ENCODE measurements around the gene MPDZ.

Gene MPDZ

GRCh38 chr9:13141629-13142028 is 137.9 kb downstream of the MPDZ start:
- no peak for DNase-seq (ENCODE audit: extremely low read depth, insufficient read length)
- H3K36me3 ChIP-seq (ENCODE audit: control insufficient read depth, insufficient read depth, low read length): no peaks in the 10 kb centered on the region
- TF ChIP-seq CTCF (IDR thresholded peaks at IDR 0.05; ENCODE audit: insufficient read depth, low read length, poor library complexity, severe bottlenecking): no peak
- no peak overlapping the region for H3K4me3 ChIP-seq (replicated peaks; ENCODE audit: low read depth, low read length)
- H3K27me3 ChIP-seq (replicated peaks; ENCODE audit: control insufficient read depth, insufficient read depth, low read length): no peaks in the 10 kb centered on the region

- Histone ChIP-seq H3K27me3 (replicated peaks; ENCODE audit: control insufficient read depth, insufficient read depth, low read length) (no peaks in the 10 kb centered on the region), H3K36me3 (ENCODE audit: control insufficient read depth, insufficient read depth, low read length) (no peaks in the 10 kb centered on the region), H3K4me3 (replicated peaks; ENCODE audit: low read depth, low read length) (no peak overlapping the region)
- TF ChIP-seq CTCF (IDR thresholded peaks at IDR 0.05; ENCODE audit: insufficient read depth, low read length, poor library complexity, severe bottlenecking): no peak
- no peak for DNase-seq (ENCODE audit: extremely low read depth, insufficient read length)
Measured at GRCh38 chr9:13140843-13141592, 138.5 kb downstream of the MPDZ start.

GRCh38 chr9:13139641-13140171 is 139.8 kb downstream of the MPDZ start:
- Histone ChIP-seq H3K27me3 (replicated peaks; ENCODE audit: control insufficient read depth, insufficient read depth, low read length) (no peaks in the 10 kb centered on the region), H3K4me3 (replicated peaks; ENCODE audit: low read depth, low read length) (no peak overlapping the region), H3K36me3 (ENCODE audit: control insufficient read depth, insufficient read depth, low read length) (no peaks in the 10 kb centered on the region)
- no peak for DNase-seq (ENCODE audit: extremely low read depth, insufficient read length)
- no peak for TF ChIP-seq CTCF (IDR thresholded peaks at IDR 0.05; ENCODE audit: insufficient read depth, low read length, poor library complexity, severe bottlenecking)

GRCh38 chr9:13137426-13137825 is 142.1 kb downstream of the MPDZ start:
- H3K36me3 ChIP-seq (ENCODE audit: control insufficient read depth, insufficient read depth, low read length): no peaks in the 10 kb centered on the region
- TF ChIP-seq CTCF (IDR thresholded peaks at IDR 0.05; ENCODE audit: insufficient read depth, low read length, poor library complexity, severe bottlenecking): no peak
- H3K27me3 ChIP-seq (replicated peaks; ENCODE audit: control insufficient read depth, insufficient read depth, low read length): no peaks in the 10 kb centered on the region
- no peak overlapping the region for H3K4me3 ChIP-seq (replicated peaks; ENCODE audit: low read depth, low read length)
- DNase-seq (ENCODE audit: extremely low read depth, insufficient read length): no peak

GRCh38 chr9:13131991-13132390 is 147.5 kb downstream of the MPDZ start:
- Histone ChIP-seq H3K27me3 (replicated peaks; ENCODE audit: control insufficient read depth, insufficient read depth, low read length) (no peaks in the 10 kb centered on the region), H3K36me3 (ENCODE audit: control insufficient read depth, insufficient read depth, low read length) (no peaks in the 10 kb centered on the region), H3K4me3 (replicated peaks; ENCODE audit: low read depth, low read length) (no peak overlapping the region)
- DNase-seq (ENCODE audit: extremely low read depth, insufficient read length): no peak
- TF ChIP-seq CTCF (IDR thresholded peaks at IDR 0.05; ENCODE audit: insufficient read depth, low read length, poor library complexity, severe bottlenecking): no peak

Data from GM06990 (cell line).